Left lung (tissue), 10 donors: ENCODE results near the gene FGF18. TPM values are rescaled to one million over a fixed set of nuclear protein-coding genes. Genes with fewer than 3 reads are reported as not detected.

Experiments
- ATAC-seq: fragments of 200-7000 bp; cut with Tn5 transposase; one replicate; pipeline ENCODE4 v1.9.1; 2020; ENCODE audit warnings: moderate library complexity
- DNase-seq, 4 donors: peaks; one replicate each; pipeline ENCODE4 v3.0.0-alpha.2; 2013 to 2020
- H3K27ac ChIP-seq, 2 donors: fragments of 200-600 bp; sonication (generic) in 1 of 2; one replicate each; pipeline versions ENCODE4 v1.5.0 to v1.8.0; 2020 to 2021
- H3K27me3 ChIP-seq, 2 donors: fragments of 200-600 bp; sonication (generic) in 1 of 2; one replicate each; pipeline versions ENCODE4 v1.5.0 to v1.8.0; 2020 to 2021
- H3K36me3 ChIP-seq, 2 donors: fragments of 200-600 bp; sonication (generic) in 1 of 2; one replicate each; pipeline versions ENCODE4 v1.5.0 to v1.8.0; 2020 to 2021
- H3K4me1 ChIP-seq, 2 donors: fragments of 200-600 bp; one replicate each; pipeline ENCODE4 v1.8.0; 2021
- H3K4me3 ChIP-seq, 2 donors: fragments of 200-600 bp; sonication (generic) in 1 of 2; one replicate each; pipeline versions ENCODE4 v1.5.0 to v1.8.0; 2020 to 2021; ENCODE audit warnings: mild to moderate bottlenecking in 1 of 2
- H3K9me3 ChIP-seq, 2 donors: fragments of 200-600 bp; sonication (generic) in 1 of 2; one replicate each; pipeline versions ENCODE4 v1.5.0 to v1.8.0; 2020 to 2021
- intact Hi-C, 2 donors: fragments of 100-400 bp; cut with DNase I; formaldehyde crosslinking; loops; one replicate each; pipeline versions ENCODE4 v1.11.2 to v1.14.2; 2022
- polyA plus RNA-seq, 6 donors: library from polyadenylated mRNA; unstranded; fragments of 120-200 nt; gene quantifications; one replicate each; pipeline ENCODE4 v1.2.1, GENCODE V29; 2013; ENCODE audit not compliant: insufficient read length in 6 of 6
- total RNA-seq, 2 donors: library from RNA; stranded (reverse); fragmentation: NEBNext Ultra II Directional; extraction: Animal tissue kit (Norgen Biotek cat#: 25700); gene quantifications; one replicate each; pipeline ENCODE4 v1.2.1, GENCODE V29; 2021
- TF ChIP-seq, protein P1 (sequence below), 2 donors: fragments of 200-600 bp; sonication (generic) in 1 of 2; IDR thresholded peaks; one replicate each; pipeline versions ENCODE4 v1.5.0 to v1.8.0; 2021; ENCODE audit warnings: antibody characterized with exemption in 2 of 2
- donor health status: DM: no; HTN: yes; CAD: no.
- donor health status: DM: no; HTN: no; CAD: no.

The FGF18 gene
- total and polyA plus RNA-seq, 8 donors, result 2.3 to 12.2 (median 5.9) TPM

DNA sequence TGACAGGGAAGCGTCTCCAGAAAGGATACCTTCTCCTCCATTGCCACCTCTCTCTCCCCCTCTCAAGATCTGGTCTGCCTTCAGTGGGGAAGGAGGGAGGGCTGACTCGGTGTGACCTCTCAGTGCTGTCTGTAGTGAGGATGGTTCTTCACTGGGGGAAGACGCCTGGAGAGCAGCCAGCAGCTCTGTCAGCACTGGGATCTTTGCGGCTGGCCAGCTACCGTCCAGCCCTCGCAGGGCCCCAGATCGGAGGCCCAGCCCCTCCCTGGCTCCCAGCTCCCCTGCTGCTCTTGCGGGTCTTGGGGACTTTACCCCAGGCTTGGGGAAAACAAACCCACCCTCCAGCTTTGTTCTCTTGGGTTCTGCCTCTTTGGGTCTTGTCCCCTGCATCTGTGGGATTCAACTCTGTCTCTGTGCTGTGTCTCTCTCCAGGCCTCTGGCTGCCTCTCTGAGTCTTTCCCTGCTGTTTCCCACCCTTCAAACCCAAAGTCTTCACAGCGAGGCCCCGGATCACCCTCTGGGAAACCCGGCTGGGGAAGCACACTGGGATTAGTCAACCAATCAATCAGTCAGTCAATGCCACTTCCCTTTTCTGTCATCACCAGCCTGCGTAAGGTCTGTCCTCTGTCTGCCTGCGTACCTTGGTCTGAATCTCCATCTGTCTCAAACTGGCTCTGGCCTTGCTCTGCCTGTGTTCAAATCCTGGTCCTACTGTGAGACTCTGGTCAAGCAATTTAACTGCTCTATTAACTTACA, 23.0 kb downstream of the FGF18 start:
- intact Hi-C loops, result no loop called here
- TF ChIP-seq, protein P1, sequence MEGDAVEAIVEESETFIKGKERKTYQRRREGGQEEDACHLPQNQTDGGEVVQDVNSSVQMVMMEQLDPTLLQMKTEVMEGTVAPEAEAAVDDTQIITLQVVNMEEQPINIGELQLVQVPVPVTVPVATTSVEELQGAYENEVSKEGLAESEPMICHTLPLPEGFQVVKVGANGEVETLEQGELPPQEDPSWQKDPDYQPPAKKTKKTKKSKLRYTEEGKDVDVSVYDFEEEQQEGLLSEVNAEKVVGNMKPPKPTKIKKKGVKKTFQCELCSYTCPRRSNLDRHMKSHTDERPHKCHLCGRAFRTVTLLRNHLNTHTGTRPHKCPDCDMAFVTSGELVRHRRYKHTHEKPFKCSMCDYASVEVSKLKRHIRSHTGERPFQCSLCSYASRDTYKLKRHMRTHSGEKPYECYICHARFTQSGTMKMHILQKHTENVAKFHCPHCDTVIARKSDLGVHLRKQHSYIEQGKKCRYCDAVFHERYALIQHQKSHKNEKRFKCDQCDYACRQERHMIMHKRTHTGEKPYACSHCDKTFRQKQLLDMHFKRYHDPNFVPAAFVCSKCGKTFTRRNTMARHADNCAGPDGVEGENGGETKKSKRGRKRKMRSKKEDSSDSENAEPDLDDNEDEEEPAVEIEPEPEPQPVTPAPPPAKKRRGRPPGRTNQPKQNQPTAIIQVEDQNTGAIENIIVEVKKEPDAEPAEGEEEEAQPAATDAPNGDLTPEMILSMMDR (IDR thresholded peaks at IDR 0.05), result no peak
- DNase-seq, result peak in 2 of 4 donors; percentile 33 to 43
- peak; percentile 12 for ATAC-seq
- no peaks in the 10 kb centered on the region for H3K36me3 ChIP-seq
- no peak overlapping the region for H3K27ac ChIP-seq
- H3K9me3 ChIP-seq, result no peaks in the 10 kb centered on the region
- no peak overlapping the region for H3K4me3 ChIP-seq
- no peaks in the 10 kb centered on the region for H3K27me3 ChIP-seq
- H3K4me1 ChIP-seq, result no peaks in the 10 kb centered on the region

GRCh38 chr5:171444582-171444981, 25.1 kb downstream of the FGF18 start:
- TF ChIP-seq, protein P1 (IDR thresholded peaks at IDR 0.05), result no peak
- H3K36me3 ChIP-seq, result no peaks in the 10 kb centered on the region
- no peaks in the 10 kb centered on the region for H3K9me3 ChIP-seq
- DNase-seq (no peak), ATAC-seq (peak; percentile 28)
- no peak overlapping the region for H3K4me3 ChIP-seq
- H3K27ac ChIP-seq, result no peak overlapping the region
- peaks cover 0 to 5% of the 10 kb centered on the region in 2 donors for H3K27me3 ChIP-seq
- intact Hi-C loops, result no loop called here
- H3K4me1 ChIP-seq, result no peaks in the 10 kb centered on the region

DNA sequence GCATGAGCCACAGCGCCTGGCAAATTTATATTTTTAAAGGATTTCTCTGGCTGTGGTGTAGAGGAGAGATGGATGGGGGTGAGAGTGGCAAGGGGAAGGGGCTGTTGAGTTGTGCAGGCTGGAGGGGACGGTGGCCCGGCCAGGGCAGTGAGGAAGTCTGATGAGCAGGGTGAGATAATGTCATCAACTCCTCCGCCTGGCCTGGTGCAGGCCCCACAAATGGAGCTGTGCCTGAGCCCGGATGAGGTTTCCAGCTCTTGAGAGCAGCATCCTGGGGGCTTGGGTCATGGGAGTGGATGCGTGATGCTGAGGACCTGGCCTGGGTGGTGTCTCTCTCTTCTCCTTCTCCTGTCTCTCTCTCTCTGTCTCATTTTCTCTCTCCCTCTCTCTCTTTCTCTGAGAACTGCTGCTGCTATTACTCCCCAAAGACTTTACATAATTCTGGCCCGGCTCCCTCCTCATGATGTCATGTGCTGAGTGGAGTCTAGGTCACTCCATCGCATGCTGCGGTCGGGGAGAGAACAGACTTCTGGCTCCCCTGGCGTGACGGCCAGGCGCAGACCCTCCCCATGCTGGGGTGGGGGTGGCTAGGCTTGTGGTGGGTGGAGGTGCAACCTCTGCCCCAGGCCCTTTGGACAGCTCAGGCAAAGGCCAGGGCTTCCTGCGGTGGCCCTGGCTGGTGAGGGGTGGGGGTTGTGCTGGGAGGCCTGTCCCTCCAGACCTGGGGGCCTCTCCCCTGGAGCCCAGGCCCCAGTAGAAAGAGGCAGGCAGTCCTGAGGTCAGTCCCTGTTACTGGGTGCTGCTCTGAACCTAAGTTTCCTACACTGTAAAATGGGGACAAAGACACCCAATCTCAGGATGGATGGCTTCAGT, 26.4 kb downstream of the FGF18 start:
- ATAC-seq (peak; percentile 15), DNase-seq (peak in 2 of 4 donors; percentile 19 to 46)
- Histone ChIP-seq H3K9me3 (no peaks in the 10 kb centered on the region), H3K4me1 (no peaks in the 10 kb centered on the region), H3K36me3 (no peaks in the 10 kb centered on the region), H3K27me3 (peaks cover 0 to 18% of the 10 kb centered on the region in 2 donors), H3K27ac (no peak overlapping the region), H3K4me3 (no peak overlapping the region)
- intact Hi-C loops, result no loop called here
- TF ChIP-seq, protein P1 (IDR thresholded peaks at IDR 0.05), result no peak

- H3K36me3 ChIP-seq, result no peaks in the 10 kb centered on the region
- ATAC-seq, result no peak
- no peaks in the 10 kb centered on the region for H3K4me1 ChIP-seq
- H3K27ac ChIP-seq, result no peak overlapping the region
- intact Hi-C loops, result no loop called here
- no peak overlapping the region for H3K4me3 ChIP-seq
- no peaks in the 10 kb centered on the region for H3K9me3 ChIP-seq
- peaks cover 0 to 31% of the 10 kb centered on the region in 2 donors for H3K27me3 ChIP-seq
- TF ChIP-seq, protein P1 (IDR thresholded peaks at IDR 0.05), result no peak
- DNase-seq, result no peak
Measured at GRCh38 chr5:171447226-171447625, 27.8 kb downstream of the FGF18 start.

DNA sequence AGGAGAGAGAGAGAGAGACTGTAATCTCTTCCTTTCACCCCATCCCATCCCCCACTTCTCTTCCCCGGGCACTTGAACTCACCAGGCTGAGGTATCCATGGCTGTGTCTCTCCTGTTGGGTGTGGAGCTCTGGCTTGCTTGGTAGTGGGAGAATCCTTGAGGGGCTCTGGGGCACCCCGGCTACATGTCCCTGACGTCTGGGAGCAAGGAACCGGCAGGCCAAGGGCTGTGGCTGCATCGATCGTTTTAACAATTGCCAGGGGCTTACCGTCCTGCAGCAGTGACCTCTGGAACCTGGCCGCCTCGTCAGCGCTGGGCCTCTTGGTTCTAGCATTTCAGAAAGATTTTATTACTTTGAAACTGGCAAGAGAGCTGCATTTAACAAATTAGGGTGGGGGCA, 30.0 kb downstream of the FGF18 start:
- Histone ChIP-seq H3K9me3 (no peaks in the 10 kb centered on the region), H3K27me3 (peaks cover 0 to 33% of the 10 kb centered on the region in 2 donors), H3K27ac (no peak overlapping the region), H3K4me3 (no peak overlapping the region), H3K4me1 (no peaks in the 10 kb centered on the region), H3K36me3 (no peaks in the 10 kb centered on the region)
- DNase-seq, result no peak
- ATAC-seq, result no peak
- intact Hi-C loops, result no loop called here
- TF ChIP-seq, protein P1 (IDR thresholded peaks at IDR 0.05), result no peak
